ENCODE results near the gene S100A6.
A peak's percentile ranks its signal among the peaks of the same experiment; 100 is the strongest.

The S100A6 gene

GRCh38 chr1:153493343-153493960, 42.3 kb downstream of the S100A6 start:
- Histone ChIP-seq H3K79me2 (ENCODE audit: control insufficient read depth, insufficient read depth, low read length, unreplicated experiment) (no peaks in the 10 kb centered on the region), H3K36me3 (ENCODE audit: insufficient read depth, low read length) (no peaks in the 10 kb centered on the region), H3K27me3 (ENCODE audit: insufficient read depth, low read length) (no peaks in the 10 kb centered on the region; the same call in 1 of the 2 replicates), H3K27ac (ENCODE audit: low read depth, low read length) (no peak overlapping the region), H2AFZ (ENCODE audit: low read length, unreplicated experiment) (no peak overlapping the region), H3K4me3 (ENCODE audit: low read depth, low read length) (no peak overlapping the region), H3K4me1 (ENCODE audit: control insufficient read depth, insufficient read depth, low read length, unreplicated experiment) (peaks cover 15% of the 10 kb centered on the region)

- peak overlapping the region; percentile 80 for H3K27ac ChIP-seq (ENCODE audit: low read depth, low read length)
- H3K27me3 ChIP-seq (ENCODE audit: insufficient read depth, low read length): peaks cover 11% of the 10 kb centered on the region
- peaks cover 15% of the 10 kb centered on the region for H3K4me1 ChIP-seq (ENCODE audit: control insufficient read depth, insufficient read depth, low read length, unreplicated experiment)
- H3K4me3 ChIP-seq (ENCODE audit: low read depth, low read length): peak overlapping the region; percentile 57
- no peaks in the 10 kb centered on the region for H3K79me2 ChIP-seq (ENCODE audit: control insufficient read depth, insufficient read depth, low read length, unreplicated experiment)
- no peak overlapping the region for H2AFZ ChIP-seq (ENCODE audit: low read length, unreplicated experiment)
- no peaks in the 10 kb centered on the region for H3K36me3 ChIP-seq (ENCODE audit: insufficient read depth, low read length)
These were observed 45.3 kb downstream of the S100A6 start for GRCh38 chr1:153490272-153491051.

- no peak overlapping the region for H3K4me3 ChIP-seq (ENCODE audit: low read depth, low read length)
- no peaks in the 10 kb centered on the region for H3K36me3 ChIP-seq (ENCODE audit: insufficient read depth, low read length)
- no peak overlapping the region for H2AFZ ChIP-seq (ENCODE audit: low read length, unreplicated experiment)
- peaks cover 28% of the 10 kb centered on the region for H3K27me3 ChIP-seq (ENCODE audit: insufficient read depth, low read length)
- peaks cover 15% of the 10 kb centered on the region for H3K4me1 ChIP-seq (ENCODE audit: control insufficient read depth, insufficient read depth, low read length, unreplicated experiment)
- no peaks in the 10 kb centered on the region for H3K79me2 ChIP-seq (ENCODE audit: control insufficient read depth, insufficient read depth, low read length, unreplicated experiment)
- no peak overlapping the region for H3K27ac ChIP-seq (ENCODE audit: low read depth, low read length)
These were observed 47.1 kb downstream of the S100A6 start for GRCh38 chr1:153488731-153489130.

DNA sequence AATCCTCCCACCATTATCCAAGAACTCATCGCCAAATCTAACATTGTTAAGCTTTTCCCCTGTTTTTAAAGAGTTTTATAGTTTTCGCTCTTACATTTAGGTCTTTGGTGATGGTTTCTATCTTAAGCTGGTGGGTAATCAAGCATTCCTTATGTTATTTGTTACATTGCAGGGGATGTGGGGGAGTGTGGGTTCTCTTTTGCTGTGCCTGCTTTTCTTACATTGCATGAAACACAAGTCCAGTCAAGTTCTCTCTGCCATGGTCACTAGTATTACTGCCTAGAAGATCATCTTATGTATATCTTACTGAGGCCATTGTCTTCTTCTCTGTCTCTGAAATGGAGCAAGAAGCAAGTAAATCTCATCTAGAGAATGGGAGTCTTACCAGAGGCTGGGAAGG, 48.1 kb downstream of the S100A6 start:
- Histone ChIP-seq H3K4me3 (ENCODE audit: low read depth, low read length) (no peak overlapping the region), H3K27me3 (ENCODE audit: insufficient read depth, low read length) (peaks cover 35% of the 10 kb centered on the region), H3K27ac (ENCODE audit: low read depth, low read length) (no peak overlapping the region), H3K79me2 (ENCODE audit: control insufficient read depth, insufficient read depth, low read length, unreplicated experiment) (no peaks in the 10 kb centered on the region), H3K36me3 (ENCODE audit: insufficient read depth, low read length) (no peaks in the 10 kb centered on the region), H2AFZ (ENCODE audit: low read length, unreplicated experiment) (no peak overlapping the region), H3K4me1 (ENCODE audit: control insufficient read depth, insufficient read depth, low read length, unreplicated experiment) (peaks cover 15% of the 10 kb centered on the region)

GRCh38 chr1:153485863-153486262, 49.9 kb downstream of the S100A6 start:
- no peaks in the 10 kb centered on the region for H3K79me2 ChIP-seq (ENCODE audit: control insufficient read depth, insufficient read depth, low read length, unreplicated experiment)
- H3K4me1 ChIP-seq (ENCODE audit: control insufficient read depth, insufficient read depth, low read length, unreplicated experiment): peaks cover 5% of the 10 kb centered on the region
- H2AFZ ChIP-seq (ENCODE audit: low read length, unreplicated experiment): no peak overlapping the region
- H3K27ac ChIP-seq (ENCODE audit: low read depth, low read length): no peak overlapping the region
- peaks cover 46% of the 10 kb centered on the region for H3K27me3 ChIP-seq (ENCODE audit: insufficient read depth, low read length)
- H3K36me3 ChIP-seq (ENCODE audit: insufficient read depth, low read length): no peaks in the 10 kb centered on the region
- no peak overlapping the region for H3K4me3 ChIP-seq (ENCODE audit: low read depth, low read length)
